Neuronal stem cell (in vitro differentiated cells): ENCODE results near the gene ARHGEF1.
"Not testable (repeated sequence)": the region's sequence is repeated elsewhere in the genome, so short reads cannot be mapped to it uniquely, and the experiment has no call there.

Experiments used
- DNase-seq: peaks from one replicate; pipeline ENCODE4 v3.0.0-alpha.2; 2013; ENCODE audit warnings: low spot score
- H2AFZ ChIP-seq: one replicate; pipeline ENCODE4 v1.6.1; 2013; ENCODE audit warnings: mild to moderate bottlenecking, low read length, inconsistent platforms
- H2AK5ac ChIP-seq: 2 replicates; pipeline ENCODE4 v1.6.1; 2013; ENCODE audit warnings: low read depth, mild to moderate bottlenecking, inconsistent platforms, low read length, moderate library complexity, mixed read lengths
- H2BK120ac ChIP-seq: 2 replicates; pipeline ENCODE4 v1.6.1; 2013; ENCODE audit warnings: low read depth, mild to moderate bottlenecking, inconsistent platforms, low read length, moderate library complexity, mixed read lengths
- H2BK12ac ChIP-seq: one replicate; pipeline ENCODE4 v1.6.1; 2013; ENCODE audit warnings: low read length, inconsistent platforms
- H2BK15ac ChIP-seq: 2 replicates; pipeline ENCODE4 v1.6.1; 2013; ENCODE audit warnings: mild to moderate bottlenecking, low read length, inconsistent platforms, mixed read lengths
- H2BK5ac ChIP-seq: one replicate; pipeline ENCODE4 v1.6.1; 2013; ENCODE audit warnings: inconsistent platforms, mild to moderate bottlenecking, low read length, moderate library complexity
- H3K14ac ChIP-seq: one replicate; pipeline ENCODE4 v1.6.1; 2013; ENCODE audit warnings: low read length, inconsistent platforms
- H3K18ac ChIP-seq: 2 replicates; pipeline ENCODE4 v1.6.1; 2013; ENCODE audit warnings: low read length, inconsistent platforms
- H3K23ac ChIP-seq: 2 replicates; pipeline ENCODE4 v1.6.1; 2013; ENCODE audit warnings: low read depth, mild to moderate bottlenecking, mixed read lengths, low read length, inconsistent platforms; ENCODE audit not compliant: poor library complexity
- H3K27ac ChIP-seq: replicated peaks from 3 replicates; pipeline ENCODE4 v1.5.1; 2013; ENCODE audit warnings: low read length, inconsistent platforms
- H3K27me3 ChIP-seq, 3 experiments: 2 replicates each; pipeline ENCODE4 v1.6.1; 2013; ENCODE audit warnings: low read length in 3 of 3, mild to moderate bottlenecking in 2 of 3, inconsistent platforms in 1 of 3, low read depth in 1 of 3, mixed read lengths in 1 of 3, moderate library complexity in 1 of 3; ENCODE audit not compliant: control insufficient read depth in 3 of 3, insufficient read depth in 3 of 3
- H3K36me3 ChIP-seq, 2 donors: replicated peaks in 1 of 2; 2 replicates each; pipeline ENCODE4 v1.6.1; 2013; ENCODE audit warnings: low read length in 2 of 2; ENCODE audit not compliant: control insufficient read depth in 2 of 2, insufficient read depth in 2 of 2
- H3K4ac ChIP-seq: 2 replicates; pipeline ENCODE4 v1.6.1; 2013; ENCODE audit warnings: inconsistent platforms, mild to moderate bottlenecking, low read length, moderate library complexity
- H3K4me1 ChIP-seq, 2 donors: 1 replicate in 1 of 2; 2 replicates in 1 of 2; pipeline ENCODE4 v1.6.1; 2013; ENCODE audit warnings: low read length in 2 of 2, low read depth in 1 of 2; ENCODE audit not compliant: control insufficient read depth in 2 of 2, insufficient read depth in 1 of 2
- H3K4me2 ChIP-seq: one replicate; pipeline ENCODE4 v1.6.1; 2013; ENCODE audit warnings: mild to moderate bottlenecking, low read length, inconsistent platforms; ENCODE audit not compliant: insufficient read depth, poor library complexity, severe bottlenecking
- H3K4me3 ChIP-seq, 2 donors: 2 replicates each; pipeline ENCODE4 v1.5.1; 2013; ENCODE audit warnings: low read length in 2 of 2, mild to moderate bottlenecking in 2 of 2, inconsistent platforms in 1 of 2, moderate library complexity in 1 of 2
- H3K79me1 ChIP-seq: one replicate; pipeline ENCODE4 v1.6.1; 2013; ENCODE audit warnings: low read depth, mild to moderate bottlenecking, inconsistent platforms, low read length, moderate library complexity
- H3K9ac ChIP-seq: one replicate; pipeline ENCODE4 v1.6.1; 2013; ENCODE audit warnings: mild to moderate bottlenecking, low read depth, low read length, inconsistent platforms; ENCODE audit not compliant: poor library complexity
- H3K9me3 ChIP-seq, 2 donors: replicated peaks in 1 of 2; 2 replicates each; pipeline versions ENCODE3 to v1.6.1; 2013; ENCODE audit warnings: low read length in 2 of 2, mild to moderate bottlenecking in 2 of 2, inconsistent platforms in 1 of 2, low read depth in 1 of 2, mixed read lengths in 1 of 2, moderate library complexity in 1 of 2; ENCODE audit not compliant: control insufficient read depth in 2 of 2, insufficient read depth in 1 of 2
- H4K8ac ChIP-seq: one replicate; pipeline ENCODE4 v1.6.1; 2013; ENCODE audit warnings: low read depth, mild to moderate bottlenecking, inconsistent platforms, low read length, moderate library complexity
- H4K91ac ChIP-seq: one replicate; pipeline ENCODE4 v1.6.1; 2013; ENCODE audit warnings: low read length, low read depth, mild to moderate bottlenecking, inconsistent platforms; ENCODE audit not compliant: poor library complexity
- WGBS, 2 donors: extraction: QIAGEN DNeasy Blood & Tissue Kit; methylation state at CpG; one replicate each; pipeline ENCODE4 v1.1.7; 2013; ENCODE audit warnings: missing lambda C conversion rate in 2 of 2, mixed read lengths in 1 of 2; ENCODE audit not compliant: insufficient read length in 2 of 2, insufficient replicate concordance in 1 of 2; ENCODE audit errors: extremely low coverage in 2 of 2; 5-methylcytosine and 5-hydroxymethylcytosine counted together

Gene ARHGEF1

DNA sequence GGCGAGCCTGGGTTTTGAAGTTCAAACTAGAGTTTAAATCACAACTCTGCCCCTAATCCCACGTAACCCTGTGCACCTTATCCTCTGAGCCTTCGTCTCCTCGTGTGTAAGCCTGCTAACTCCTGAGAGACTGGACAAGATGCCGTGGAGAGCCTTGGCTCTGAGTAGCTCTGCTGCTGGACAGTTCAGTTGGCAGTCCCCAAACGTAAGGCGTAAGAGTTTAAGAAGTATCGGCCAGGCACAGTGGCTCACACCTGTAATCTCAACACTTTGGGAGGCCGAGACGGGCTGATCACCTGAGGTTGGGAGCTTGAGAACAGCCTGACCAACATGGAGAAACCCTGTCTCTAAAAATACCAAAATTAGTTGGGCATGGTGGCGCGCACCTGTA is 10.6 kb upstream of the ARHGEF1 start:
- WGBS, 2 donors: no CpG with 5 or more reads among the region's 12 CpGs
- no peak overlapping the region for H4K91ac ChIP-seq
- H3K23ac ChIP-seq: no peak overlapping the region
- no peak overlapping the region for H2BK120ac ChIP-seq
- H2BK15ac ChIP-seq: no peak overlapping the region
- H2AFZ ChIP-seq: no peak overlapping the region
- no peak overlapping the region for H3K18ac ChIP-seq
- no peak overlapping the region for H3K4me2 ChIP-seq
- H3K9me3 ChIP-seq: no peaks in the 10 kb centered on the region
- H3K36me3 ChIP-seq: peaks cover 41 to 50% of the 10 kb centered on the region in 2 donors
- H3K14ac ChIP-seq: no peak overlapping the region
- no peak overlapping the region for H2AK5ac ChIP-seq
- no peak overlapping the region for H2BK12ac ChIP-seq
- peaks cover 6% of the 10 kb centered on the region for H3K79me1 ChIP-seq
- H3K4me3 ChIP-seq: no peak overlapping the region
- H2BK5ac ChIP-seq: no peak overlapping the region
- H3K27me3 ChIP-seq: peaks cover 0 to 3% (median 0%) of the 10 kb centered on the region in 3 experiments
- H3K27ac ChIP-seq: no peak overlapping the region
- H3K4me1 ChIP-seq: no peaks in the 10 kb centered on the region
- H3K9ac ChIP-seq: no peak overlapping the region
- no peak overlapping the region for H4K8ac ChIP-seq
- DNase-seq: no peak
- no peak overlapping the region for H3K4ac ChIP-seq

DNA sequence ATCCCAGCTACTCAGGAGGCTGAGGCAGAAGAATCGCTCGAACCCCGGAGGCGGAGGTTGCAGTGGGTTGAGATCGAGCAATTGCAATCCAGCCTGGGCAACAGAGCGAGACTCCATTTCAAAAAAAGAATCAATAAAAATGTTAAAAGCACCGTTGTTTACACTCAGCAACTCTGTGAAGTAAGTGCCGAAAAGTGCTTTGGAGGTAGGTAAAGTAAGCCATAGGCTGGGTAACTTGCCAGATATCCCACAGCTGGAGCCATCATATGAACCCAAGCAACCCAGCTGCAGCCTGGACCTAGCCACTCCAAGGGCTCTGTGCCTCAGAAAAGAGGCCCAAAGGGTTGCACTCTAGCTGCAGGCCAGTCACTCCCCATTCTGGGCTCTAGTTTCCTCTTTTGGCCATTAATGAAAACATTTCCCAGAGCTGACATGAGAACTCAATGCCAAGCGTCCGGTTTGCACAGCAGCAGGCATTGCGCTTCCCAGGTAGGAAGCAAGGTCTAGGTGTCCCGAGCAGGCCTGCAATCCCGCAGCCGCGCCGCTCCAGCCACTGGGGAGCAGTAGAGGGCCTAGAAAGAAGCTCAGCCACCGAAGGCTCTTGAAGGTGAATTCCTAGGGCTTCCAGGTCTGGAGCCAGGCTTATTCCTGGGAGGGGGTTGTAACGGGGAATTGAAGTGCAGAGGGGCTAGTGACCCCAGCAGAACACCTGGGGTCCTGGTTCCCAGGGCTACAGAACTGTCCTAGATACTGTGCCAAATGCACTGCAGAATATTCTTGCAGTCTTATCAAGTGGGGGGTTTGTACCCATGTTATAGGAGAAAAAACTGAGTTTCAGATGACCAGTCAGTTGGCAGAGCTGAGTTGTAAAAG is 10.0 kb upstream of the ARHGEF1 start:
- H2BK120ac ChIP-seq: no peak overlapping the region
- H3K36me3 ChIP-seq: peaks cover 38 to 44% of the 10 kb centered on the region in 2 donors
- H2AFZ ChIP-seq: no peak overlapping the region
- no peak overlapping the region for H3K4me2 ChIP-seq
- H3K14ac ChIP-seq: no peak overlapping the region
- no peak overlapping the region for H2BK15ac ChIP-seq
- H3K27ac ChIP-seq: peak overlapping the region; percentile 16
- peaks cover 3% of the 10 kb centered on the region for H3K79me1 ChIP-seq
- peak overlapping the region; percentile 8 for H3K18ac ChIP-seq
- H3K27me3 ChIP-seq: peaks cover 0 to 8% (median 0%) of the 10 kb centered on the region in 3 experiments
- peak overlapping the region; percentile 32 for H3K23ac ChIP-seq
- no peak overlapping the region for H3K4ac ChIP-seq
- no peaks in the 10 kb centered on the region for H3K4me1 ChIP-seq
- no peak overlapping the region for H4K91ac ChIP-seq
- H3K9me3 ChIP-seq: no peaks in the 10 kb centered on the region
- H4K8ac ChIP-seq: no peak overlapping the region
- no peak for DNase-seq
- H2AK5ac ChIP-seq: no peak overlapping the region
- no peak overlapping the region for H2BK12ac ChIP-seq
- no CpG with 5 or more reads among the region's 18 CpGs for WGBS, 2 donors
- H2BK5ac ChIP-seq: no peak overlapping the region
- no peak overlapping the region for H3K4me3 ChIP-seq
- no peak overlapping the region for H3K9ac ChIP-seq

DNA sequence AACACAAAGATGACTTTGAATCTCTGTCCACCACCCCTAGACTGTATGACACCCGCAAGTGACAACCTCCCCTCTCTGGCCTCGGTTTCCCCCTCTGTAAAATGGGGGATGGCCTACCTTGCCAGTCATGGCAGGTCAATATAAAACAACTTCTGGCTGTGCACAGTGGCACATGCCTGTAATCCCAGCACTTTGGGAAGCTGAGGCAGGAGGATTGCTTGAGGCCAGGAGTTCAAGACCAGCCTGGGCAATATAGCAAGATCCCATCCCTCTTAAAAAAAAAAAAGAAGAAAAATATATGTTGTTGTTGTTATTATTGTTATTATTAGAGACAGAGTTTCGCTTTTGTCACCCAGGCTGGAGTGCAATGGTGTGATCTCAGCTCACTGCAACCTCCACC is 7.0 kb upstream of the ARHGEF1 start:
- not testable (repeated sequence) for H3K23ac ChIP-seq, H3K79me1 ChIP-seq, H2AFZ ChIP-seq, H3K4me2 ChIP-seq, H3K27ac ChIP-seq, H2BK12ac ChIP-seq, H2BK120ac ChIP-seq, H3K14ac ChIP-seq, H3K4me1 ChIP-seq, H3K9ac ChIP-seq, DNase-seq, H3K9me3 ChIP-seq, H4K91ac ChIP-seq, H2BK5ac ChIP-seq, H2BK15ac ChIP-seq, H3K18ac ChIP-seq, H3K4ac ChIP-seq, H3K4me3 ChIP-seq, H2AK5ac ChIP-seq, H4K8ac ChIP-seq
- Histone ChIP-seq H3K36me3 (peaks cover 14 to 15% of the 10 kb centered on the region in 2 donors), H3K27me3 (peaks cover 0 to 27% (median 2%) of the 10 kb centered on the region in 3 experiments)
- no CpG with 5 or more reads among the region's 3 CpGs for WGBS, 2 donors
